SK-MEL-5 (cell line): ENCODE measurements around the gene IRS2. TPM values are rescaled to one million over a fixed set of nuclear protein-coding genes. Genes with fewer than 3 reads are reported as not detected.
"Not testable (repeated sequence)": the region's sequence is repeated elsewhere in the genome, so short reads cannot be mapped to it uniquely, and the experiment has no call there.

Source experiments
- DNase-seq: peaks from one replicate; pipeline ENCODE4 v3.0.0-alpha.2; 2016; ENCODE audit warnings: low read depth, low spot score
- in situ Hi-C: cut with HindIII; loops from 2 replicates; pipeline ENCODE4 v1.10.0; 2016; ENCODE audit warnings: low sequenced_read_pairs, high pct_unique_total_duplicates, low pct_unique_long_range_greater_than_20kb
- polyA plus RNA-seq, 2 experiments: library from polyadenylated mRNA; depleted of rRNA; stranded (reverse); fragments of >200 nt; gene quantifications; 2 replicates each; pipeline ENCODE4 v1.2.3, GENCODE V29; 2015
- total RNA-seq: library from RNA; depleted of rRNA; stranded (reverse); fragments of >200 nt; shearing (Covaris generic); gene quantifications from 2 replicates; pipeline ENCODE4 v1.2.3, GENCODE V29; 2014; rRNA removed

IRS2 gene, protein sequence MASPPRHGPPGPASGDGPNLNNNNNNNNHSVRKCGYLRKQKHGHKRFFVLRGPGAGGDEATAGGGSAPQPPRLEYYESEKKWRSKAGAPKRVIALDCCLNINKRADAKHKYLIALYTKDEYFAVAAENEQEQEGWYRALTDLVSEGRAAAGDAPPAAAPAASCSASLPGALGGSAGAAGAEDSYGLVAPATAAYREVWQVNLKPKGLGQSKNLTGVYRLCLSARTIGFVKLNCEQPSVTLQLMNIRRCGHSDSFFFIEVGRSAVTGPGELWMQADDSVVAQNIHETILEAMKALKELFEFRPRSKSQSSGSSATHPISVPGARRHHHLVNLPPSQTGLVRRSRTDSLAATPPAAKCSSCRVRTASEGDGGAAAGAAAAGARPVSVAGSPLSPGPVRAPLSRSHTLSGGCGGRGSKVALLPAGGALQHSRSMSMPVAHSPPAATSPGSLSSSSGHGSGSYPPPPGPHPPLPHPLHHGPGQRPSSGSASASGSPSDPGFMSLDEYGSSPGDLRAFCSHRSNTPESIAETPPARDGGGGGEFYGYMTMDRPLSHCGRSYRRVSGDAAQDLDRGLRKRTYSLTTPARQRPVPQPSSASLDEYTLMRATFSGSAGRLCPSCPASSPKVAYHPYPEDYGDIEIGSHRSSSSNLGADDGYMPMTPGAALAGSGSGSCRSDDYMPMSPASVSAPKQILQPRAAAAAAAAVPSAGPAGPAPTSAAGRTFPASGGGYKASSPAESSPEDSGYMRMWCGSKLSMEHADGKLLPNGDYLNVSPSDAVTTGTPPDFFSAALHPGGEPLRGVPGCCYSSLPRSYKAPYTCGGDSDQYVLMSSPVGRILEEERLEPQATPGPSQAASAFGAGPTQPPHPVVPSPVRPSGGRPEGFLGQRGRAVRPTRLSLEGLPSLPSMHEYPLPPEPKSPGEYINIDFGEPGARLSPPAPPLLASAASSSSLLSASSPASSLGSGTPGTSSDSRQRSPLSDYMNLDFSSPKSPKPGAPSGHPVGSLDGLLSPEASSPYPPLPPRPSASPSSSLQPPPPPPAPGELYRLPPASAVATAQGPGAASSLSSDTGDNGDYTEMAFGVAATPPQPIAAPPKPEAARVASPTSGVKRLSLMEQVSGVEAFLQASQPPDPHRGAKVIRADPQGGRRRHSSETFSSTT (N-terminal part only)
- total RNA-seq: 18.1 and 19.5 TPM in 2 replicates
- 87.3 and 115 TPM in 2 replicates for polyA plus RNA-seq (2015; cell fraction: cytosol; rRNA removed)
- polyA plus RNA-seq (2015; cell fraction: nucleus; rRNA removed): 41.5 and 41.7 TPM in 2 replicates

DNA sequence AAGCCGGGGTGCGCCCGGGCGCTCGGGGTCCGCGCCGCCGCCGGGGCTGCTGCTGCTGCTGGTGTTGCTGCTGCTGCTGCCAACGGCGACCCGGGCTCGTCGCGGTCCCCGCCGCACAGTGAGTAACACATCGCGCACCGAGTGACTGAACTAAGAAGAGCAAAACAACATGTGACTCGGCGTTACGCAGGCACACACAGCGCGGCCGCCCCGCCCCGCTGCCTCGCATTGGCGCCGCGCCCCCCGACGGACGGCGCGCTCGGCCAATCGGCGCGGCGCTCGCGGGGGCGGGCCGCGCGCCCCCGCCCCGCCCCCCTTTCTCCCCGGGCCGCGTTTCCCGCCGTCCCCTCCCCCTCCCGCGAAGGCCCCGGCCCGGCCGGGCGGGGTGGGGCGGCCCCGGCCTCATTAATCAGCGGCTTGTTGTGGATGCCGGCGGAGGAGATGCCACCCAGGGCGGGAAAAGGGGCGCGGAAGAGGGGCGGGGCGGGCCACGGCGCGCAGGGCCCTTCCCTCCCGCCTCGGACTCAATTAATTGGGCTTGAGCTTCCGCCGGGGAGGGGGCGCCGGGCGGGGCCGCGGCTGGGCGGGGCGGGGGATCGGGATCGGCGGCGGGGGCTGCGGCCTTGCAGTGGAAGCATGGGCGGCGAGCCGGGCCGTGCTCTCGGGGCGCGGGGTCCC is at the start of gene IRS2:
Gene IRS2, minus strand, starts transcription at position 127 of the 678 bp plus-strand sequence. CDS start 530 bp downstream, outside the sequence.
- in situ Hi-C loops: no loop called here
- DNase-seq: peak; percentile 95

- in situ Hi-C loops: no loop called here
- DNase-seq: no peak
Observed at GRCh38 chr13:109834973-109835720, 48.8 kb upstream of the IRS2 start.

DNA sequence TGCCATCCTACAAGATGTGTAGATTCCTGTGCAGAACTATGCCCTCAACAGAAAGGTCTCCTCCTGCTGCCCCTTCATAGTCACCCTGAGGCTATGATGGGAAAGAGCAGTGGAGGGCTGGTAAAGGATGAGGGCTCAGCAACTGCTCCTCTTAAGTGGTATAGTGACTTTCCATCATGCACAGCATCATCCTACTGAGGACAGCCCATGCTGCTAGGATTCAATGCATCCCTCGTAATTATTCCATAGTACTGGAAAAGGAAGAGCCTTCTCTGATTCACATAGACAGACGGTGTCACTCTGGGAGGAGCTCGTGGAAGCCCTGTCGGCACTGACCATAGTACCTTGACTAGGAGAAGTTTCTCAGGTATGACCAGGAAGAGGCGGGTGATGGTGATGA is 47.6 kb upstream of the IRS2 start:
- DNase-seq: no peak
- in situ Hi-C loops: no loop called here

GRCh38 chr13:109833071-109833470 is 46.7 kb upstream of the IRS2 start:
- no peak for DNase-seq

DNA sequence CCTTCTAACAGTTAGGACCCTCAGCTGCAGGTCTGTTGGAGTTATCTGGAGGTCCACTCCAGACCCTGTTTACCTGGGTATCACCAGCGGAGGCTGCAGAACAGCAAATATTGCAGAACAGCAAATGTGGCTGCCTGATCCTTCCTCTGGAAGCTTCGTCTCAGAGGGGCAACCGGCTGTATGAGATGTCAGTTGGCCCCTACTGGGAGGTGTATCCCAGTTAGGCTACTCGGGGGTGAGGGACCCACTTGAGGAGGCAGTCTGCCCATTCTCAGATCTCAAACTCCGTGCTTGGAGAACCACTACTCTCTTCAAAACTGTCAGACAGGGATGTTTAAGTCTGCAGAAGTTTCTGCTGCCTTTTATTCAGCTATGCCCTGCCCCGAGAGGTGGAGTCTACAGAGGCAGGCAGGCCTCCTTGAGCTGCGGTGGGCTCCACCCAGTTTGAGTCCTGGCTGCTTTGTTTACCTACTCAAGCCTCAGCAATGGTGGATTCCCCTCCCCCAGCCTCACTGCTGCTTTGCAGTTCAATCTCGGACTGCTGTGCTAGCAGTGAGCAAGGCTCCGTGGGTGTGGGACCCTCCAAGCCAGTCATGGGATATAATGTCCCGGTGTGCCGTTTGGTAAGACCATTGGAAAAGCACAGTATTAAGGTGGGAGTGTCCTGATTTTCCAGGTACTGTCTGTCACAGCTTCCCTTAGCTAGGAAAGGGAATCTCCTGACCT is 42.4 kb upstream of the IRS2 start:
- in situ Hi-C loops, DNase-seq: not testable (repeated sequence)

More at GRCh38 chr13:109833071-109833470, 46.7 kb upstream of the IRS2 start:
- in situ Hi-C loops: no loop called here

DNA sequence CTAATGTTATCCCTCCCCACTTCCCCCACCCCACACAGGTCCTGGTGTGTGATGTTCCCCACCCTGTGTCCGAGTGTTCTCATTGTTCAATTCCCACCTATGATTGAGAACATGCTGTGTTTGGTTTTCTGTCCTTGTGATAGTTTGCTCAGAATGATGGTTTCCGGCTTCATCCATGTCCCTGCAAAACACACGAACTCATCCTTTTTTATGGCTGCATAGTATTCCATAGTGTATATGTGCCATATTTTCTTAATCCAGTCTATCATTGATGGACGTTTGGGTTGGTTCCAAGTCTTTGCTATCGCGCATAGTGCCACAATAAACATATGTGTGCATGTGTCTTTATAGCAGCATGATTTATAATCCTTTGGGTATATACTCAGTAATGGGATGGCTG is 36.8 kb upstream of the IRS2 start:
- in situ Hi-C loops, DNase-seq: not testable (repeated sequence)

DNA sequence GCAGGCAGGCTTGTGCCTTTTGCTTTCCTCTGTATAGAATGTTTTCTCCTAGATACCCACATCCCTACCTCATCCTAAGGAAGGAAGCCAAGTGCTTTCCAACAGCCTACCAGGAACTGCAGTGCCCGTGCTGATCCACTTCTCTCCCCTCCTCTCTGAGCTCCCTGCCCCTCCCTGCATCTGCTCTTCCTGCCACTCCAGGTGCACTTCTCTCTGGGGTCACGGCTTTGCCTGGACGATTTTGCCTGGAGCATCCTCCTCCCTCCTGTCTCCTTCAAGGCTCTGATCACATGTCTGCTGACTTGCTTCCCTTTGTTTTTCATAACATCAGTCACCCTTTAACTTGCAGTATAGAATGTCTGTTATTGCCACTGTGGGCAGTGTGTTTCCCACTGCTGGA is 34.7 kb upstream of the IRS2 start:
- in situ Hi-C loops: no loop called here

GRCh38 chr13:109819874-109820273 is 33.5 kb upstream of the IRS2 start:
- no peak for DNase-seq
- in situ Hi-C loops: no loop called here

More for the DNA sequence above, 34.7 kb upstream of the IRS2 start:
- DNase-seq: no peak

DNA sequence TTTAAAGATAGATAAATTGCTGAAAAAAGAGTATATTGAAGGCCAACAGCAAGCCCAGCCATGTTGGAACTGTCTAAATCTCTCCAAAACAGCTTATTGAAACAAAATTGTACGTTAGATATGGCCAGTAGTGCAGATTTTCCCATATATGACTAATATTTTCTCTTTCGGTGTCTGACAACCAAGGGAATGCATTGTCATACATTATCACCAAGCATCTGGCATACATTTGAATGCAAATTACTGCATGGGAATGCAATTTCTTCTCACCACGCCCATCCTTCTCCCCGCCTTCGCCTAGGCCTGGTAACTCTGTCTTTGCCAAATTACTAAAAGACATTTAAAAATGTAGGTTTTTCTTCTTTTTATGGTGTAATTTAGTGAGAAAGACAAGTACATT is 32.5 kb upstream of the IRS2 start:
- no peak for DNase-seq
- in situ Hi-C loops: no loop called here

DNA sequence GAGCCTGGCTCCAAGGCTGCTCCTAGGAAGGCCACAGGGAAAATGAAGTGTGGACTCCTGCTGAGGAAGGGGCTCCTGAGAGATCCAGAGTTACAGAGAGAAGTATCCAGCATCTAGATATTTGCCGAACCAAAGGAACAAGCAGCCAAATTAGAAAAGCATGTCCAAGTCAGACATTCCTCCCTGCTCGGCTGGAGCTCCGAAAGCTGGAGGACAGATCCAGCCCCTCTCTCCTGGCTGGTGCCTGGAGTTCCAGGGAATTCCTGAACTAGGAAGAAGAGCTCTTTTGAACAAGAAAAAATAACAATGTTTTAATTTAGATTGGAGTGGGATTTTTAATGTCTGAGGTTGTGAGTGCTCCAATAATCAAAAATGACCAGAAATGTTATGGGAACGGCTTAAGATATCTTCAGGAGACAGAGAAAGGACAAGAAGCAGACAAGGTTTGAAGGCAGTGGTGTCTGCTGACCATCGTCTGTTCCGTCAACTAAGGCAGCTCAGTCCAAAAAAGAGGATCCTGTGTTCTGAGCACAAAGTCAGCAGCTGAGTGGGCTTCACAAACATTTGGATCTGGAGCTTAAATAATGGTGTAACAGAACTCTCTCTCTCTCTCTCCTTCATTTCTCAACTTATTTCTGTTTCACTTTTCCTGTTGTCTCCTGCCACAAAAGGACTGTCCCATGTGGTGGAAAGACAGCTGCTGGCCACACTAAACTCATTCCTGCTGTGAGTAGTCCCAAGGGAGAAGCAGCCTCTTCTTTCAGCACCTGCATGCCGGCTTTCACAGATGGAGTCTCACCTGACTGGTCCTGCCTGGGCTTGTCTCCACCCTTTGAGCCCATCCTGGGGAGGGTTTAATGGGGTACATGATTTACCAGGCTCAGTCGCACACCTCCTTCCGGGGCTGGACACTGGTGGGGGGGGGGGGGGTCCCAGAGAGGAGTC is 31.5 kb upstream of the IRS2 start:
- no peak for DNase-seq
- in situ Hi-C loops: no loop called here

GRCh38 chr13:109816808-109817203 is 30.4 kb upstream of the IRS2 start:
- in situ Hi-C loops: no loop called here
- no peak for DNase-seq

- in situ Hi-C loops: no loop called here
Observed at GRCh38 chr13:109816112-109816807, 29.9 kb upstream of the IRS2 start.

GRCh38 chr13:109815651-109816050 is 29.3 kb upstream of the IRS2 start:
- in situ Hi-C loops: no loop called here
- no peak for DNase-seq

More at GRCh38 chr13:109816112-109816807, 29.9 kb upstream of the IRS2 start:
- DNase-seq: no peak

GRCh38 chr13:109813663-109814062 is 27.3 kb upstream of the IRS2 start:
- in situ Hi-C loops: no loop called here

More at GRCh38 chr13:109813663-109814062, 27.3 kb upstream of the IRS2 start:
- DNase-seq: no peak
